HG02642 (cell line): Measurements from ENCODE around the gene HIGD1B.
"Not testable (repeated sequence)": the region's sequence is repeated elsewhere in the genome, so short reads cannot be mapped to it uniquely, and the experiment has no call there.

Experiments
- ATAC-seq: cut with Tn5 transposase; IDR thresholded peaks from one replicate; pipeline ENCODE4 v1.9.1; 2021; ENCODE audit warnings: mild to moderate bottlenecking; ENCODE audit not compliant: unreplicated experiment, poor library complexity

Gene HIGD1B

DNA sequence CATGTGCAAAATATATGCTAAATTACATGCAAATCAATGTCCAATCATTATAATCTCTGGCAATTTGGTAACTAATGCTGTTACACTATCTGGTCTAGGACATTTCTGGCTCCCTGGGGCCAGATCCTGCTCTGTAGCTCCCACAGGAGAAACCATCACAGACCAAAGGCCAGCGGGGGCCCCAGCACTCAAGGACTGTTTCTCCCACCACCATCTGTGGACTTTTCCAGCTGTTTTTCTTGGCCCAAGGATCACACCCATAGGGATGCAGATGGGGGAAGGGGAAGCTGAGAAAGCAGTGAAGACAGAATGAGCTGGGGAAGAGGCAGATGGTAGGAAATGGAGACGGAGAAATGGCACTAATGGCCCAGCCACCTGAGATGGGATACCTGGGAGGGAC, at the start of gene HIGD1B:
Gene HIGD1B (plus strand): TSS at position 298 of the 400 bp plus-strand sequence. CDS start 270 bp downstream, outside the sequence.
- no peak for ATAC-seq

DNA sequence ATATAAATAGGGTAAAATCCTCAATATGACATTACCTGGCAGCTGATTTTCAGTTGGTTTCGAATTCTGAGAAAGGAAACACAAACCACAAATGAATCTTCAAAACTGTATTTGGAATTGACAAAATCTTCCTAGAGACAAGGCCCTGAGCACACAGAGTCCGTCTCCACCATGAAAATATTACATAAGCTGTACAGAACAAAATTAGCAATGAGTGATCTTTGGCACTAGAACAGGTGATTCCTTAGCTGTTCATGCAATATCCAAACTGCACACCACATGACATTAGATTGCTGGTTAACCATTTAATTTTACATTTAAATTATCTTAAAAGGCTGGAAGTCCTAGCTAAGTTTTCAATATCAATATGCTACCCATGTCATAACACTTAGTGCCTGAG, 49.3 kb upstream of the HIGD1B start:
- ATAC-seq = no peak

DNA sequence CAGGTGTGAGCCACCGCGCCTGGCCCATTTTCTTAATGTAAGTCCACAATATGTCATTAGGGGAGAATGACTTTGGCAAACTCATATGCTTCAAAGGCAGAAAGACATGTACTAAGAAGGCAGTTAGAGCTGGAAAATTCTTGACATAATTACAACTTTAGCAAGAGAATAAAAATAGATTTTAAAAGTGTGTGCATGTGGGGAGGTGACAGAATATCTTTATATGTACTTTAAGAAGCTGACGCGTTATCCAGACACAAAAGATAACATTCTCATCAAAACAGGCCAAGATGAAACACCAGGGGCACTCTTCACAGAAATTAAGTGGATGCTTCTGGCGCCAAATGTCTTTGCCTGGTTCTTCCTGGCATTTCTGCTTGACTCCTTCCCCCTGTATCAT, 45.8 kb upstream of the HIGD1B start:
- no peak for ATAC-seq

DNA sequence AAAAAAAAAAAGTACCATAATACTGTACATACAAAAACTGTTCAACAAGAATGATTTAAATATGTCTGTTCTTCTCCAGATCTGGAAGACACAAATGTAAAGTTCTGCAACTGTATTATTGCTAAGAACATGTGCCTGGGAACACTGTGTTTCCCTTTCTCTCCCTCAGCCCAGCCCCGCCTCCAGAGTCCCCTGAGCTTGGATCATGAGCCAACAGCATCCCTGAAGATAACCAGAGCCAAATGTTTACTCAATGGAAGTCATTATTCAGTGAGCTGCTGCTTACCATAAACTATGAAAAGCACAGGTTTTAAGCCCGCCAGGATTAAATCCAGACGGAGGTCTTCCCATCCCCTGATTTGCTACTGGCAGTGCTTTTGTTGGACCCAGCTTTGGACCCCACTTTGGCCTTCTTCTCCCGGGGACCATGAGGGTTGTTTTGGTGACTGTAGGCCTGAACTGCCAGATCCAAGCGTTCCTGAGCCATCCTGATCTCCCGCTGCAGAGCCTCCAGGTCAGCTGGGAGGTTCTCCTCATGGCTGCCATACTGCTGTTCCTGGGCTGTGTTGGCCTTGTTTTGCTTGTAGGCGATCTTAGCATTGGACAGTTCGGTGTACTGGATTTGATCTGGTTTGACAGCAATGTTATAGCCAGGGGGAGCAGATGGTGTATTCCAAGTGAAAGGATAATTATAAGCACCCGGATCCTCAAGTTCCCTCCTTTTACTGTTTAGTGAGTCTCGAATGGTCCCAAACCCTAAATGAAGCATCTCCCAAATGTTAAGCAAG, 43.2 kb upstream of the HIGD1B start:
- ATAC-seq = no peak

DNA sequence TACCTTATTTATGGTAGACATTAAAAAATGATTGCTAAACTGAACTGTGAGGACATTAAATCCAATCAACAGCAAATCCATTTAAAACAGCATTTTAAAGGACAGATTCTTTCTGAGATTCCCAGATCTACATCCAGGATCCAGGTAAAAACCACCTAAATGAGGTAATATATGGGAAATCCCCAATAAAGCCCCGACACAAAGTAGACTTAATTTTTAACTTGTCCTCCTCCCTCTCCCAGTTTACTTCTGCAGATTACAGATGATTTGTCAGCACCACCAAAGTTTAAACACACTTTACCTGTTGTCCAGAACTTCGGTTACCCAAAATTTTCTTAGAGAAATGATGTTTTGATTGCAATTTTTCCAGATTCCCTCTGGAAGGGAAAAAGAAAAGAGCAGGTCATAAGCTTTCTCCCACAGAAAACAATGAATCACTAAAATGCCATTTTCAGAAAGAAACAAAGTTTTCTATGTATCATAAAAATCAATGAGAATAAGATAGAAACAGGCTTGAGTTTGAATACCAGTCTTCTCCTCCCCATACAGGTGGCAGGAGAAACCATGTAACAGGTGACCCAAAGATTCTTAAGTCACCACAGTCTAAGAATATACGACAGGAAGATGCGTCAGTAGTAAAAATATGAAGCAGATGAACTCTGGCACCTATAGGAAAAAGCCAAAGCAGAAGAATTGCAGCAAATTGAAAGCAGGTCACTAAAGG, 40.4 kb upstream of the HIGD1B start:
- no peak for ATAC-seq

DNA sequence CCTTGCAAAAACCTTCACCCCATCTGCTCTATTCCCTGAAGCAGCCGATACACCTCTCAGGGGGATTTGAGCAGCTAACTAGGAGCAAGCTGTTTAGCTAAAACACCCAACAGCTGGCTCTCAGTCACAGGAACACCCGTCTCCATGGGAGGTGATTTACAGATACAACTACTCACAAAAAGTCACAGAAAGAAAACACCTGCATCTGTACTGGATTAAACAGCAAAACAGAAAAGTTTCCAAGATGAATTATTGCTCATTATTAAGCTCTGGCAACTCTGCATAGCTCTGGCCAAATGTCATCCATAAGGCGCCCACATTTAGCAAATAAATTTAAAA, 39.9 kb upstream of the HIGD1B start:
- ATAC-seq = no peak

DNA sequence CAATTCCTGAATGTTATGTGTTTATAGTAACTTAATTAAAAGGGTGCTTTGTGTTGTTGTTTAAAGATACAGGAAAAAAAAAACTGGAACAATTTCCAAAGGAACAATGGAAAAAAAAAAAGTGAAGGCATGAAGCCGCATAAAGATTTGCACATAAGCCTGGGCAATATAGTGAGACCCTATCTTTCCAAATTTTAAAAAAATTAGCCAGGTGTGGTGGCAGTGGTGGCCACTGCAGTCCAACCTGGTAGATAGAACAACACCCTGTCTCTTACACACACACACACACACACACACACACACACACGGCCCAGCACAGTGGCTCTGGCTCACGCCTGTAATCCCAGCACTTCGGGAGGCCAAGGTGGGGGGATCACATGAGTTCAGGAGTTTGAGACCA, 39.5 kb upstream of the HIGD1B start:
- ATAC-seq = no peak

DNA sequence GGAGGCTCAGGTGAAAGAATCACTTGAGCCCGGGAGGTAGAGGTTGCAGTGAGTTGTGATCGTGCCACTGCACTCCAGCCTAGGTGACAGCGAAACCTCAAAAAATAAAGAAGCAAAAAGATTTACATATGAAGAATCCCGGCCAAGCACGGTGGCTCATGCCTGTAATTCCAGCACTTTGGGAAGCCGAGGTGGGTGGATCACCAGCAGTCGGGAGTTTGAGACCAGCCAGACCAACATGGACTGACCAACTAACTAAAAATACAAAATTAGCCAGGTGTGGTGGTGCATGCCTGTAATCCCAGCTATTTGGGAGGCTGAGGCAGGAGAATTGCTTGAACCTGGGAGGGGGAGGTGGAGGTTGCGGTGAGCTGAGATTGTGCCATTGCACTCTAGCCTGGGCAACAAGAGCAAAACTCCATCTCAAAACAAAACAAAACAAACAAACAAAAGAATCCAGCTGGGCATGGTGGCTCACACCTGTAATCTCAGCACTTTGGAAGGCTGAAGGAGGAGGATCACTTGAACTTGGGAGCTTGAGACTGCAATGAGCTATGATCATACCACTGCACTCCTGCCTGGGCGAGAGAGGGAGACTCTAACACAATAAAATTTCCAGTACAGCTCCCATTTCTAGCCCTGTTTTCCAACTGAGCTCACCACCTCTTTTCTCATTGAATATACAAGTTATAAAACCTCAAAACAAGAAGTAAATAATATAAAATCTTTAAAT, 38.9 kb upstream of the HIGD1B start:
- not testable (repeated sequence) for ATAC-seq

DNA sequence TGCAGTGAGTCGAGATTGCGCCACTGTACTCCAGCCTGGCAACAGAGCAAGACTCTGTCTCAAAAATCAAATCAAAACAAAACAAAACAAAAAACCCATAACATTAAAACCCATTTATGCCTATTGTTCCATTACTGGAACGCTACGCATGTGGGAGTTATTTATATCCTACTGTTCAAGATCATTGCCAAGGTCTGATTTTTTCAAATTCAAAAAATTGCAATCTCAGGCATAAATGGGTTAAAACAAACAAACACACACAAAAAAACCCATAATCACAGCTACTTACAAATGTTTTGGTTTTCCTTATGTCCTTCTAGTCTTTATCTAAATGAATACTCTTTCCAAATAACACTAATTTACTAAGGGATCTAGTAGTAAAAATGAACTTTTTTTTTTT, 35.4 kb upstream of the HIGD1B start:
- no peak for ATAC-seq

DNA sequence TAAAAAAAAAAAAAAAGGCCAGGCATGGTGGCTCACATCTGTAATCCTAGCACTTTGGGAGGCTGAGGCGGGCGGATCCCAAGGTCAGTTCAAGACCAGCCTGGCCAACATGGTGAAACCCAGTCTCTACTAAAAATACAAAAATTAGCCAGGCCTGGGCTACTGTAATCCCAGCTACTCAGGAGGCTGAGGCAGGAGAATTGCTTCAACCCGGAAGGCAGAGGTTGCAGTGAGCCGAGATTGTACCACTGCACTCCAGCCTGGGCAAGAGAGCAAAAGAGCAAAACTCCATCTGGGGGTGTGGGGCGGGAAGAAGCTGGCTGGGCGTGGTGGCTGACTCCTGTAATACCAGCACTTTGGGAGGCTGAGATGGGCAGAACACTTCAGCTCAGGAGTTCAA, 29.2 kb upstream of the HIGD1B start:
- not testable (repeated sequence) for ATAC-seq

DNA sequence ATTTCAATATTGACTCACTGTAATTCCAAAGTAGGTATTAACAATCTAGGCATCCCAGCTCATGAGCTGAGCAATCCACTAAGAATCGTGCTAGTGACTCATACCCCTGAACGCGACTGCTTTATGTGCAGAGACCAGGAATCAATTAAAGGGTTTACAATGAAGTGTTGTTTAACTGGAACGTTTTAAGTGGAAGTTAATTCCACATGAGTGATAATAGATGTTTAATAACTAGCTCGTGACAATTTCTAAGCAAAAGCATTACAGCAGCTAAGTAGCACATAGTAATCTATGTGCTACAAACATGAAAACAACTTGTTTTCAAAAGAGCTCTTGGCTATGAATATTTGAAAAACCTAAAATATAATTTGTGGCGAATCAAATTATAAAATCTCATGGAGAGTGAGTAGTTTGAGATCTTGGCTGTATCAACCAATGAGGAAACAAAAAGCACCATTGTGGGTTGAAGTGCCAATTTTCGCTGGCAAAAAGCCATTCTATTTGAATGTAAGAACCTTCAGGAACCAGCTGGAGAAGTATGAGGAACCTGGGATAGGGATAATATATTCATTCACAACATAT, 27.0 kb upstream of the HIGD1B start:
- ATAC-seq = no peak

DNA sequence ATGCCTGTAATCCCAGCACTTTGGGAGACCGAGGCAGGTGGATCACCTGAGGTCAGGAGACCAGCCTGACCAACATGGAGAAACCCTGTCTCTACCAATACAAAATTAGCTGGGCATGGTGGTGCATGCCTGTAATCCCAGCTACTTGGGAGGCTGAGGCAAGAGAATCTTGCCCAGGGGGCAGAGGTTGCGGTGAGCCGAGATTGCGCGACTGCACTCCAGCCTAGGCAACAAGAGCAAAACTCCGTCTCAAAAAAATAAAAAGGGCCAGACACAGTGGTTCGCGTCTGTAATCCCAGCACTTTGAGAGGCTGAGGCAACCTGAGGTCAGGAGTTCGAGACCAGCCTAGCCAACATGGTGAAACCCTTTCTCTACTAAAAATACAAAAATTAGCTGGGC, 22.4 kb upstream of the HIGD1B start:
- ATAC-seq = not testable (repeated sequence)

DNA sequence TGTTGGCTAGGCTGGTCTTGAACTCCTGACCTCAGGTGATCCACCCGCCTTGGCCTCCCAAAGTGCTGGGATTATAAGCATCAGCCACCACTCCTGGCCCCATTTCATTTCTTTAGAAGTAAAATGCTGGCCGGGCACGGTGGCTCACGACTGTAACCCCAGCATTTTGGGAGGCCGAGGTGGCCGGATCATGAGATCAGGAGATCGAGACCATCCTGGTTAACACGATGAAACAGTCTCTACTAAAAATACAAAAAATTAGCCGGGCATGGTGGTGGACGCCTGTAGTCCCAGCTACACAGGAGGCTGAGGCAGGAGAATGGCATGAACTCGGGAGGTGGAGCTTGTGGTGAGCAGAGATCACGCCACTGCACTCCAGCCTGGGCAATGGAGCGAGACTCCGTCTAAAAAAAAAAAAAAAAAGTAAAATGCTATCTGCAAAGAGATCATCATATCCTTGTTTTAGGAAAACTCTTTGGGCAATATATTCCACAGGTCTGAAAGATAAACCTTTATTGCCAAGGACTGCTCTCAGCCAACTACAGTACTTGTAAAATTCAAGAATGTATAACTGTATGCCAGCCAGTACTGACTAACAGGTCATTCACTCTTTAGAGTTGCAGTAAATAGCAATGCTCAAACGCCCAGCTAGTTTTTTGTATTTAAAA, 21.4 kb upstream of the HIGD1B start:
- no peak for ATAC-seq

DNA sequence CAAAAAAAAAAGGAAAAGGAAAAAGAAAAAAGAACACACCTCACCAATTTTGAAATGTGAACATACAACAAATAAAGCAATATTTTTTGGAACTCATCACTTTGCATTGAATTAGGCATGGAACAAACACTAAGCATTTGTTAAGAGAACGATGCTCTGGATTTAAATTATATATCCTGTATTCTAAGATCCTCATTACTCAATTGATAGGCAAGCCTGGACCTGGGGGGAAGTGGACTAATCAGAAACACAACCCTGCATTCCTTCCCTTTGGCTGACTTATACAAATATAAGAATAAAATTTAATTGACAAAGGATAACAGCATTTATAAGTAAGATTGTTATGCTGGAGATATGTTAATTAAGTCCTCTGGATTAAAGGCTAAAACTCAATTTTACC, 19.8 kb upstream of the HIGD1B start:
- no peak for ATAC-seq

DNA sequence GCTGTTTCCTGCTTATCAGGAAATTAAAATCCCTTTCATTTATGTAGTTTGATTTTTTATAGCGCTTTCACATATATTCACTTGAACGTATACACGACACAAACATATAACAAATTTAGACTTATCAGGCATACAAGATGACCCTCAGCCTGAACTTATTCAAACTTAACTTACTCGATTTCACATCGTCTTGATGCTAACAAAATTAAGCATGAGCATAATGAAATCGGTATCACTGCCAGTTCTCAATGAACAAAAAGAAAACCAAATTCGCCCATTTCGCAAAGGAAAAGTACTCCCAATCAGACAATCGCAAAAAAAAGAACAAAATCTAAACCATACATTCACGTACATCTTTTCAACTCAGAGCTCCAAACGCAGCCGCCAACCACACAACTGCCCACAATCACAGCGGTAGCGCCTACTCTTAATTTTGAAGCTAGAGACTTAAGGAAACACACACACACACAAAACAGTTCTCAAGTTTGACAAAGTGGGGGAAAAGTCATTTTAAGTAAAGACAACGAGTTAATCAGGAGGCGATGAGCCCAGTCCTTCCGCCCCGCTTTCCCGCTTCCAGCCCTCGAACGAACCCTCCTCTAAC, 18.7 kb upstream of the HIGD1B start:
- no peak for ATAC-seq

DNA sequence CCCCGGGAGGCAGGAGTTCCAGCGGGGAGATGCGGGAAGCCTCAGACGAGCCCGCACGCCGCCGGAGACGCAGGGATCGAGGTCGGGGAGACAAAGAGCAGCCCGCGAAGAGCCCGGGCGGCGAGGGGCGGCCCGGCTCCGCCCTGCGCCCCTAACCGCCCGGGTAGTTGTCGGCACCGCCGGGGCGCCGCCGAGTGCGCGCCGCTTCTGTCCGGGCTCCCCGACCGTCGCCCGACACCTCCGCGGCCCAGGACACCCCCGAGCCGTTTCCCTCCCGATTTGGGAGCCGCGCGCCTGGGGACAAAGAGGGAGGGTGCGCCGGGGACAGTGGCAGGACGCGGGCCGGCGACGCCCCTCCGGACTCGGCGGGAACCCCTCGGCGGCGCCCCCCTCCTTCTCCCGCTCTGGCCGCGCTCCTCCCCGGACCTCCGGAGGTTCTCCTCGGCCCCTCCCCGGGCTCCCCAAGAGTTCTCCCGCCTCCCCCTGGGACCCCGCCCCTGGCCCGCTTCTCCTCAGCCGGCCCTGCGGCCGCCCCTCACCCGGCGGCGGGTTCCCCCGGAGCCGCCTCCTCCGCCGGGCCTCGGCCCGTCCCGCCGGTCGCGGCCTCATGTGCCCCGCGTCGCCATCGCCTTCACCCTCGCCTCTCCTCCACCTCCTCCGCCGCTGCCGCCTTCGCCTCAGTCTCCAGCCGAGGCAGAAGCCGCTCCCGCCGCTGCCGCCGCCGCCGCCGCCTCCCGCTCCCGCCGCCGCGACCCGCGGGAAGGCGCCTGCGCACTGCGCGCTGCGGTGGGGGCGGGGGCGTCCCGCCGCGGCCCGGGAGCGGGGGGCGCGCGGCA, 17.9 kb upstream of the HIGD1B start, which contains the start of gene GJC1:
Gene GJC1 (minus strand): TSS at position 765 of the 836 bp plus-strand sequence. CDS start 24,470 bp downstream, outside the sequence.
- no peak for ATAC-seq

DNA sequence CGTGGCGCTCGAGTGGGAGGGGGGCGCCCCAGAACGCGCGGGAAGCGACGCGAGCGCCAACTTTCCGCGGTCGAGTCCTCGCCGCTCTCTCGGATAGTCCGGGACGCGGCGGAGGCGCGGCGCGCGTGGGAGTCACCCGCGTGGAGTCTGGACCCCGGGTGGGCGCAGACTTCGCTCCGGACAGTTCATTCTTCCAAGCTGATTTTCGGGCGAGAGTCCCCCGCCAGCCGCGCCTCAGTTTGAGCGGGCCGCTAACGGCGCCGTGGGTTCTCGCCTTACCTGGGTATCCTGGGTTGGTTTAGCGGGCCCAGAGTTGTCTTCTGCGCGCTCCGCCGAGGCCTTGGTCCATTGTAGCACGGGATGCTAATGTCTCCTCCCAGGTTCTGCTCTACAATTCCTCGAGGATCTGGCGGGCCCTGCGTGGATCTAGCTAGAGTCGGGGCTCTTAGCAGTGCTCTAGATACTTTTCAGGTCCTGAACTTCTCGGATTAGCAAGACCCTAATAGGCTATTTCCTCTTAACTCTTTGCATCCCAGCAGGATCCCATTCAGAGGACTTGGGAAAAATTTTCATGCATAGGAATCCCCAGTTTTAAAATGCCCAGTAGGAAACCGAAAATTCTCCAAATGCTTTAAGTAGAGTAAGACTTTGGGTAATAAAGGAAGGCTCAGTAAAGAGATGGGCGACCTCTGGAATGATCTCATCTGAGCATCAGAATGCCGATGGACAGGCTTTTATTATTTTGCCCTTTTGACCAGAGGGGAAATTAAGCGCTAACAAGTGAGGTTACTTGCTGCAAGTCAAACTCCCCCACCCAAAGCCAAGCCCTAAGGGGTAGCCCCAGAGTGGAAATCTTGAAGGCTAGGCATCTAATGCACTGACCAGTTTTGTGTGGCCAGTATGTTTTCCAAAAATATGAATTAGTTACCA, 17.1 kb upstream of the HIGD1B start:
- ATAC-seq = no peak

DNA sequence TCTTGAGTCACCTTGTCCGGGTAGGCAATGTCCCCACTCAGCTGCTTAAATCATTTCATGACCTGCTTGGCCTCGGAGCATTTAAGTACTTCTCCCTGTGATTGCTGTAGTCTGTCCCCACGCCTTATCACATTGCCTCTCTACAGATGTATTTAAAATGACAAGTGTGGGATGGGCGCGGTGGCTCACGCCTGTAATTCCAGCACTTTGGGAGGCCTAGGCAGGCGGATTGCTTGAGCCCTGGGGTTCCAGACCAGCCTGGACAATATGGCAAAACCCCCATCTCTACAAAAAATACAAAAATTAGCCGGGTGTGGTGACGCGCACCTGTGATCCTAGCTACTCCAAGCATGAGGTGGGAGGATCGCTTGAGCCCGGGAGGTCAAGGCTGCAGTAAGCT, 16.3 kb upstream of the HIGD1B start:
- ATAC-seq = no peak
